SU-DHL-6 (cell line): ENCODE data around the gene ELAVL1.

Source experiments
- H2AFZ ChIP-seq: fragments of 200-600 bp; sonication (generic); 2 replicates; pipeline ENCODE4 v1.6.1; 2014; ENCODE audit warnings: low read depth, mild to moderate bottlenecking, moderate library complexity, mixed read lengths, antibody characterized with exemption, low read length; ENCODE audit not compliant: severe bottlenecking
- H3F3A ChIP-seq: fragments of 200-600 bp; shearing (Covaris generic); 2 replicates; pipeline ENCODE4 v1.6.0; 2016; ENCODE audit warnings: antibody characterized with exemption, mild to moderate bottlenecking; ENCODE audit not compliant: insufficient read depth
- H3K27ac ChIP-seq: fragments of 200-600 bp; sonication (generic); 2 replicates; pipeline ENCODE4 v1.5.1; 2016; ENCODE audit warnings: low read depth, mild to moderate bottlenecking, low read length, moderate library complexity, mixed read lengths
- H3K27me3 ChIP-seq: fragments of 200-600 bp; sonication (generic), shearing (Covaris generic); 2 replicates; pipeline ENCODE4 v1.6.0; 2014; ENCODE audit warnings: mild to moderate bottlenecking, low read length
- H3K36me3 ChIP-seq: fragments of 200-600 bp; sonication (generic); 2 replicates; pipeline ENCODE4 v1.6.1; 2014; ENCODE audit warnings: mild to moderate bottlenecking, low read length, mixed read lengths
- H3K4me2 ChIP-seq: fragments of 300-600, 200-600 bp; shearing (Covaris generic), sonication (generic); 2 replicates; pipeline ENCODE4 v1.6.0; 2014; ENCODE audit warnings: low read length, low read depth, mild to moderate bottlenecking; ENCODE audit not compliant: poor library complexity, severe bottlenecking
- H3K4me3 ChIP-seq: fragments of 200-600 bp; sonication (generic); 2 replicates; pipeline ENCODE4 v1.5.1; 2014; ENCODE audit warnings: antibody characterized with exemption, low read length, mild to moderate bottlenecking, mixed read lengths; ENCODE audit not compliant: insufficient read depth, poor library complexity, severe bottlenecking
- H3K79me2 ChIP-seq: fragments of 200-600 bp; sonication (generic); 2 replicates; pipeline ENCODE4 v1.6.1; 2014; ENCODE audit warnings: mild to moderate bottlenecking, low read length, moderate library complexity; ENCODE audit not compliant: insufficient read depth
- H3K9ac ChIP-seq: fragments of 200-600 bp; sonication (generic); 2 replicates; pipeline ENCODE4 v1.7.0; 2014; ENCODE audit warnings: mild to moderate bottlenecking, low read length
- H3K9me2 ChIP-seq: fragments of 200-600 bp; sonication (generic); replicated peaks from 2 replicates; pipeline ENCODE4 v1.6.1; 2014; ENCODE audit warnings: low read length; ENCODE audit not compliant: insufficient read depth
- H3K9me3 ChIP-seq: fragments of 200-600 bp; sonication (generic); 2 replicates; pipeline ENCODE4 v1.6.1; 2014; ENCODE audit warnings: low read length, mixed read lengths; ENCODE audit not compliant: insufficient read depth
- H4K20me1 ChIP-seq: fragments of 200-600 bp; sonication (generic); 2 replicates; pipeline ENCODE4 v1.6.1; 2014; ENCODE audit warnings: low read depth, mild to moderate bottlenecking, antibody characterized with exemption, low read length, moderate library complexity, mixed read lengths
- CTCF ChIP-seq: fragments of 200-600 bp; sonication (generic); IDR thresholded peaks from one replicate; pipeline ENCODE4 v1.5.1; 2017; ENCODE audit warnings: antibody characterized with exemption, mild to moderate bottlenecking, low read length, moderate library complexity; ENCODE audit not compliant: insufficient read depth, poor library complexity, severe bottlenecking
- EZH2phosphoT487 ChIP-seq: fragments of 200-600 bp; sonication (generic), shearing (Covaris generic); conservative IDR thresholded peaks from 2 replicates; pipeline ENCODE4 v1.6.1; 2018; ENCODE audit warnings: mild to moderate bottlenecking, antibody characterized with exemption, low read length, moderate library complexity, mixed read lengths

Gene ELAVL1

GRCh38 chr19:8001651-8001994, 3.8 kb downstream of the ELAVL1 start:
- no peak overlapping the region for H3K4me2 ChIP-seq
- peaks cover 3% of the 10 kb centered on the region; the same call in 1 of the 2 replicates for H3K36me3 ChIP-seq
- H3K27ac ChIP-seq: no peak overlapping the region
- H3K9me2 ChIP-seq: no peaks in the 10 kb centered on the region
- H3K27me3 ChIP-seq: no peaks in the 10 kb centered on the region
- H2AFZ ChIP-seq: no peak overlapping the region
- H3K4me3 ChIP-seq: no peak overlapping the region
- peaks cover 43% of the 10 kb centered on the region for H4K20me1 ChIP-seq
- H3K9ac ChIP-seq: no peak overlapping the region
- TF ChIP-seq CTCF (no peak), EZH2phosphoT487 (no peak)
- H3K9me3 ChIP-seq: no peaks in the 10 kb centered on the region
- peaks cover 15% of the 10 kb centered on the region for H3F3A ChIP-seq
- H3K79me2 ChIP-seq: peaks cover 90% of the 10 kb centered on the region

- H2AFZ ChIP-seq: no peak overlapping the region
- no peaks in the 10 kb centered on the region for H3K9me3 ChIP-seq
- H3K9me2 ChIP-seq: no peaks in the 10 kb centered on the region
- no peak overlapping the region for H3K4me2 ChIP-seq
- no peak overlapping the region for H3K9ac ChIP-seq
- H3K4me3 ChIP-seq: no peak overlapping the region
- no peak overlapping the region for H3K27ac ChIP-seq
- H3K27me3 ChIP-seq: no peaks in the 10 kb centered on the region
- TF ChIP-seq EZH2phosphoT487 (no peak), CTCF (no peak)
- peaks cover 3% of the 10 kb centered on the region; the same call in 1 of the 2 replicates for H3K36me3 ChIP-seq
- H4K20me1 ChIP-seq: peaks cover 45% of the 10 kb centered on the region
- H3K79me2 ChIP-seq: peaks cover 96% of the 10 kb centered on the region
- peaks cover 15% of the 10 kb centered on the region for H3F3A ChIP-seq
Measured at GRCh38 chr19:8000298-8001038, 5.0 kb downstream of the ELAVL1 start.

- Histone ChIP-seq H3F3A (peaks cover 15% of the 10 kb centered on the region), H3K9me3 (no peaks in the 10 kb centered on the region), H3K9ac (no peak overlapping the region), H3K36me3 (peaks cover 3% of the 10 kb centered on the region; the same call in 1 of the 2 replicates), H3K27ac (no peak overlapping the region), H3K9me2 (no peaks in the 10 kb centered on the region), H4K20me1 (peaks cover 51% of the 10 kb centered on the region), H3K79me2 (peaks cover 100% of the 10 kb centered on the region), H3K4me2 (no peak overlapping the region), H3K4me3 (no peak overlapping the region), H3K27me3 (no peaks in the 10 kb centered on the region), H2AFZ (no peak overlapping the region)
- TF ChIP-seq EZH2phosphoT487: no peak
- TF ChIP-seq CTCF: no peak
Measured at GRCh38 chr19:7999376-7999775, 6.1 kb downstream of the ELAVL1 start.
